ENCODE results near the gene BTNL3. TPM values are rescaled to one million over a fixed set of nuclear protein-coding genes. Genes with fewer than 3 reads are reported as not detected.

Gene BTNL3, protein sequence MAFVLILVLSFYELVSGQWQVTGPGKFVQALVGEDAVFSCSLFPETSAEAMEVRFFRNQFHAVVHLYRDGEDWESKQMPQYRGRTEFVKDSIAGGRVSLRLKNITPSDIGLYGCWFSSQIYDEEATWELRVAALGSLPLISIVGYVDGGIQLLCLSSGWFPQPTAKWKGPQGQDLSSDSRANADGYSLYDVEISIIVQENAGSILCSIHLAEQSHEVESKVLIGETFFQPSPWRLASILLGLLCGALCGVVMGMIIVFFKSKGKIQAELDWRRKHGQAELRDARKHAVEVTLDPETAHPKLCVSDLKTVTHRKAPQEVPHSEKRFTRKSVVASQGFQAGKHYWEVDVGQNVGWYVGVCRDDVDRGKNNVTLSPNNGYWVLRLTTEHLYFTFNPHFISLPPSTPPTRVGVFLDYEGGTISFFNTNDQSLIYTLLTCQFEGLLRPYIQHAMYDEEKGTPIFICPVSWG
- total RNA-seq = under 1 TPM in 1 of 3 donors, not detected in 2; under 0.01 TPM

DNA sequence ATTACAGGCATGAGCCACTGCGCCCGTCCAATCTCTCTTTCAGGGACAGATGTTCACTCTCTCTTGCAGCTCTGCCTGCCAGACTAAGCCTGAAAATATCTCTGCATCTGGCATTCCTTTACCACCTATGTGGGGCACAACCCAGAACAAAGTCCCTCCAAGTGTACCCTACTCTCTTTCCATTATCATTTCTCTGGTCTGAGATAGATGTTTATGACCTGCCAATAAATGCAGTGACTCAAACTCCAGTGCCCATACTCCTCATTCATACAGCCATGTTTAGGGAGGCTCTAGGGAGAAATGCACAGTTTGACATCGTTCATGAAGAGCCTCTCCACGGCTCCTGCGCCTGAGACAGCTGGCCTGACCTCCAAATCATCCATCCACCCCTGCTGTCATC lies at the start of gene BTNL3:
Gene BTNL3 (plus strand): TSS at position 255 of the 400 bp plus-strand sequence. CDS start 183 bp downstream, outside the sequence.
- TF ChIP-seq POLR2AphosphoS5 (IDR thresholded peaks at IDR 0.05) (no peak), POLR2A (IDR thresholded peaks at IDR 0.05) (no peak)
- TF ChIP-seq, protein P1, sequence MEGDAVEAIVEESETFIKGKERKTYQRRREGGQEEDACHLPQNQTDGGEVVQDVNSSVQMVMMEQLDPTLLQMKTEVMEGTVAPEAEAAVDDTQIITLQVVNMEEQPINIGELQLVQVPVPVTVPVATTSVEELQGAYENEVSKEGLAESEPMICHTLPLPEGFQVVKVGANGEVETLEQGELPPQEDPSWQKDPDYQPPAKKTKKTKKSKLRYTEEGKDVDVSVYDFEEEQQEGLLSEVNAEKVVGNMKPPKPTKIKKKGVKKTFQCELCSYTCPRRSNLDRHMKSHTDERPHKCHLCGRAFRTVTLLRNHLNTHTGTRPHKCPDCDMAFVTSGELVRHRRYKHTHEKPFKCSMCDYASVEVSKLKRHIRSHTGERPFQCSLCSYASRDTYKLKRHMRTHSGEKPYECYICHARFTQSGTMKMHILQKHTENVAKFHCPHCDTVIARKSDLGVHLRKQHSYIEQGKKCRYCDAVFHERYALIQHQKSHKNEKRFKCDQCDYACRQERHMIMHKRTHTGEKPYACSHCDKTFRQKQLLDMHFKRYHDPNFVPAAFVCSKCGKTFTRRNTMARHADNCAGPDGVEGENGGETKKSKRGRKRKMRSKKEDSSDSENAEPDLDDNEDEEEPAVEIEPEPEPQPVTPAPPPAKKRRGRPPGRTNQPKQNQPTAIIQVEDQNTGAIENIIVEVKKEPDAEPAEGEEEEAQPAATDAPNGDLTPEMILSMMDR (IDR thresholded peaks at IDR 0.05) = no peak
- Histone ChIP-seq H3K4me3 (no peak within 1 kb of the TSS), H3K27ac (no peak within 1 kb of the TSS), H3K27me3 (no peaks in the 10 kb centered on the region), H3K36me3 (no peaks in the 10 kb centered on the region), H3K9me3 (peaks cover 0 to under 1% of the 10 kb centered on the region in 2 donors), H3K4me1 (no peaks in the 10 kb centered on the region)
- no peak for DNase-seq (ENCODE audit: low spot score in 2 of 2)
- intact Hi-C loops (cut with DNase I; ENCODE audit: low total_unique reads) = no loop called here

DNA sequence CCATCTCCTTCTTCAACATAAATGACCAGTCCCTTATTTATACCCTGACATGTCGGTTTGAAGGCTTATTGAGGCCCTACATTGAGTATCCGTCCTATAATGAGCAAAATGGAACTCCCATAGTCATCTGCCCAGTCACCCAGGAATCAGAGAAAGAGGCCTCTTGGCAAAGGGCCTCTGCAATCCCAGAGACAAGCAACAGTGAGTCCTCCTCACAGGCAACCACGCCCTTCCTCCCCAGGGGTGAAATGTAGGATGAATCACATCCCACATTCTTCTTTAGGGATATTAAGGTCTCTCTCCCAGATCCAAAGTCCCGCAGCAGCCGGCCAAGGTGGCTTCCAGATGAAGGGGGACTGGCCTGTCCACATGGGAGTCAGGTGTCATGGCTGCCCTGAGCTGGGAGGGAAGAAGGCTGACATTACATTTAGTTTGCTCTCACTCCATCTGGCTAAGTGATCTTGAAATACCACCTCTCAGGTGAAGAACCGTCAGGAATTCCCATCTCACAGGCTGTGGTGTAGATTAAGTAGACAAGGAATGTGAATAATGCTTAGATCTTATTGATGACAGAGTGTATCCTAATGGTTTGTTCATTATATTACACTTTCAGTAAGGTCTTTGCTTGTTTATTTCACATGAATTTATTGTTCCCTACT lies 38.2 kb upstream of the BTNL3 start:
- Histone ChIP-seq H3K4me3 (no peak overlapping the region), H3K36me3 (no peaks in the 10 kb centered on the region), H3K27ac (no peak overlapping the region), H3K27me3 (no peaks in the 10 kb centered on the region), H3K9me3 (no peaks in the 10 kb centered on the region), H3K4me1 (no peaks in the 10 kb centered on the region)
- no peak for DNase-seq (ENCODE audit: low spot score in 2 of 2)
- intact Hi-C loops (cut with DNase I; ENCODE audit: low total_unique reads) = no loop called here
- TF ChIP-seq POLR2AphosphoS5 (IDR thresholded peaks at IDR 0.05) (no peak), POLR2A (IDR thresholded peaks at IDR 0.05) (no peak)
- TF ChIP-seq, protein P1 (IDR thresholded peaks at IDR 0.05) = no peak

DNA sequence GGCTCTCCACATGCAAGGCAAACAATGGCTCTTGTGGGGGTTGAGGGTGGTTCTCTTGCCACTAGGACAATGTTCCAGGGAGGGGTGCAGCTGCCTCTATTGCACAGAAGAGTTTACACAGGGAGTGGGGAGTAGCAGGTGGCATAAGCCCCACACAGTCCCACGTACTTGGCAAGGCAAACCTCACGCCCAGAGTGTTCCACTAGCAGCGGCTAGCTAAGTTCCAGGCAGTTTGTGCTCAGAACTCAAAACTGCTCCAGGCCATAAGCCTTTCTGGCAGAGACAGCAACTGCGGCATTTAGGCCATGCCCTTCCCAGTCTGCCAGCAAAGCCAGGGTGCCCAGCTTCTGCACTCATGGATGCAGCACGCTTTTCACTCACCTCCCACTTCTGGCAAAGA lies 29.0 kb upstream of the BTNL3 start:
- Histone ChIP-seq H3K9me3 (no peaks in the 10 kb centered on the region), H3K4me1 (no peaks in the 10 kb centered on the region), H3K36me3 (no peaks in the 10 kb centered on the region), H3K4me3 (no peak overlapping the region), H3K27ac (no peak overlapping the region), H3K27me3 (no peaks in the 10 kb centered on the region)
- no peak for DNase-seq (ENCODE audit: low spot score in 2 of 2)
- intact Hi-C loops (cut with DNase I; ENCODE audit: low total_unique reads) = no loop called here
- TF ChIP-seq POLR2A (IDR thresholded peaks at IDR 0.05) (no peak), POLR2AphosphoS5 (IDR thresholded peaks at IDR 0.05) (no peak)

DNA sequence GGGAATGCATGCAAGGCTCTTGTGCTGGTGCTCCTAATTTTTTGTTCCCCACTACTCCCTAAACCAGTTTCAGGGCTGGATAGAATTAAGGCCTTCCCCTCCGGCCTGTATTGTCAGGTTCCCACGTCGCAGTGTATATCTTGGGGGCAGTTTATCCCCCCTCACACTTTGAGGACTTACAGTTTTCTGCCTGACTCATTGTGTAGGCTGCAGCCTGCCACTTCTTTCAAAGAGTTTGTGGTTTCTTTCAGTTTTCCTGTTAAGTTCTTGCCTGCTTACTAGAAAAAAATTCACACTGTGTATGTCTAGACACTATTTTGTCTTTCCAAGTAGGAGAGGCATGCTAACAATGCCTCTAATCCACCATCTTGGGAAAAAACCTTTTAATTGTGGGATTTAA lies 28.4 kb upstream of the BTNL3 start:
- intact Hi-C loops (cut with DNase I; ENCODE audit: low total_unique reads) = no loop called here
- no peak overlapping the region for H3K27ac ChIP-seq
- no peaks in the 10 kb centered on the region for H3K4me1 ChIP-seq
- H3K27me3 ChIP-seq = no peaks in the 10 kb centered on the region
- no peak for DNase-seq (ENCODE audit: low spot score in 2 of 2)
- TF ChIP-seq POLR2AphosphoS5 (IDR thresholded peaks at IDR 0.05) = no peak
- TF ChIP-seq, protein P1 (IDR thresholded peaks at IDR 0.05) = no peak
- no peak for TF ChIP-seq POLR2A (IDR thresholded peaks at IDR 0.05)
- H3K9me3 ChIP-seq = no peaks in the 10 kb centered on the region
- no peak overlapping the region for H3K4me3 ChIP-seq
- no peaks in the 10 kb centered on the region for H3K36me3 ChIP-seq

DNA sequence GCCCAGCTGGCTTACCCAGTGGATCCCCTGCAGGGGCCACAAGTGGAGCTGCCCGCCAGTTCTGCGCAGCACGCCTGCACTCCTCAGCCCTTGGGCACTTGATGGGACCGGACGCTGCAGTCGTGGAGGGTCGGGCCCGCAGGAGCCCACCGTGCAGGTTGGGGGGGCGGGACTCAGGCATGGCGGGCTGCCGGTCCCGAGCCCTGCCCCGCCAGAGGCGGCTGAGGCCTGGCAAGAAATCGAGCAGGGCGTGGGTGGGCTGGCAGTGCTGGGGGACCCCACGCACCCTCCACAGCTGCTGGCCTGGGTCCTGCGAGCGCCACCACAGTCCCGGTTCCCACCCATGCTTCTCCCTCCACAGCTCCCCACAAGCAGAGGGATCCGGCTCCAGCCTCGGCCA lies 19.2 kb upstream of the BTNL3 start:
- intact Hi-C loops (cut with DNase I; ENCODE audit: low total_unique reads) = loop anchor here (5.0 kb wide), 1 partner anchor 63 kb away; no protein-coding TSS in a partner anchor
- Histone ChIP-seq H3K9me3 (no peaks in the 10 kb centered on the region), H3K27me3 (no peaks in the 10 kb centered on the region), H3K27ac (no peak overlapping the region), H3K4me1 (no peaks in the 10 kb centered on the region), H3K4me3 (no peak overlapping the region), H3K36me3 (no peaks in the 10 kb centered on the region)
- TF ChIP-seq POLR2AphosphoS5 (IDR thresholded peaks at IDR 0.05) (no peak), POLR2A (IDR thresholded peaks at IDR 0.05) (no peak)
- TF ChIP-seq, protein P1 (IDR thresholded peaks at IDR 0.05) = no peak
- no peak for DNase-seq (ENCODE audit: low spot score in 2 of 2)
